Activated T-cell treated with anti-CD3 and anti-CD28 coated beads, Interleukin-2, amount 50 U/mL, for 4 hours (primary cell): ENCODE results near the gene SBF2. TPM values are rescaled to one million over a fixed set of nuclear protein-coding genes. Genes with fewer than 3 reads are reported as not detected.

Experiments
- ATAC-seq, 2 donors: fragments of 200-7000 bp; cut with Tn5 transposase; one replicate each; pipeline ENCODE4 v1.10.0; 2021
- DNase-seq: peaks from one replicate; pipeline ENCODE4 v3.0.0-alpha.2; 2020
- H3K27me3 Mint-ChIP-seq: one replicate; pipeline ENCODE4 v1.8.0; 2021; ENCODE audit warnings: low read depth, mixed read lengths
- H3K36me3 Mint-ChIP-seq: one replicate; pipeline ENCODE4 v1.8.0; 2022; ENCODE audit warnings: mixed read lengths; ENCODE audit not compliant: insufficient read depth
- H3K4me1 Mint-ChIP-seq: one replicate; pipeline ENCODE4 v1.8.0; 2021; ENCODE audit warnings: low read depth, mixed read lengths
- H3K4me3 Mint-ChIP-seq: one replicate; pipeline ENCODE4 v1.8.0; 2021; ENCODE audit warnings: mild to moderate bottlenecking, moderate library complexity, mixed read lengths
- H3K9me3 Mint-ChIP-seq: one replicate; pipeline ENCODE4 v1.8.0; 2021; ENCODE audit warnings: mixed read lengths
- total RNA-seq, 3 donors: library from RNA; stranded (reverse); gene quantifications; one replicate each; pipeline ENCODE4 v1.2.1, GENCODE V29; 2021

The SBF2 gene
- total RNA-seq, 3 donors from 2014 or later: 3.0 to 6.9 (median 3.5) TPM

- ATAC-seq: no peak
- Mint-ChIP-seq H3K4me3 (no peak overlapping the region), H3K9me3 (no peaks in the 10 kb centered on the region), H3K27me3 (no peaks in the 10 kb centered on the region), H3K4me1 (no peaks in the 10 kb centered on the region), H3K36me3 (peaks cover 5% of the 10 kb centered on the region)
- no peak for DNase-seq
Observed at GRCh38 chr11:9796266-9796665, 497.8 kb downstream of the SBF2 start.

GRCh38 chr11:9790703-9791102, 503.3 kb downstream of the SBF2 start:
- no peak for DNase-seq
- no peaks in the 10 kb centered on the region for H3K9me3 Mint-ChIP-seq
- H3K4me3 Mint-ChIP-seq: no peak overlapping the region
- peaks cover 19% of the 10 kb centered on the region for H3K36me3 Mint-ChIP-seq
- no peak for ATAC-seq
- H3K4me1 Mint-ChIP-seq: peaks cover 3% of the 10 kb centered on the region
- no peaks in the 10 kb centered on the region for H3K27me3 Mint-ChIP-seq

GRCh38 chr11:9789910-9790309, 504.1 kb downstream of the SBF2 start:
- peaks cover 3% of the 10 kb centered on the region for H3K4me1 Mint-ChIP-seq
- DNase-seq (no peak), ATAC-seq (no peak)
- H3K36me3 Mint-ChIP-seq: peaks cover 19% of the 10 kb centered on the region
- H3K27me3 Mint-ChIP-seq: no peaks in the 10 kb centered on the region
- H3K4me3 Mint-ChIP-seq: no peak overlapping the region
- H3K9me3 Mint-ChIP-seq: no peaks in the 10 kb centered on the region

- Mint-ChIP-seq H3K4me1 (peaks cover 3% of the 10 kb centered on the region), H3K36me3 (peaks cover 18% of the 10 kb centered on the region), H3K27me3 (no peaks in the 10 kb centered on the region), H3K4me3 (no peak overlapping the region), H3K9me3 (no peaks in the 10 kb centered on the region)
- DNase-seq (no peak), ATAC-seq (no peak)
Observed at GRCh38 chr11:9787981-9788521, 506.0 kb downstream of the SBF2 start.

- Mint-ChIP-seq H3K36me3 (peaks cover 18% of the 10 kb centered on the region), H3K4me1 (peaks cover 3% of the 10 kb centered on the region), H3K4me3 (no peak overlapping the region), H3K9me3 (no peaks in the 10 kb centered on the region), H3K27me3 (no peaks in the 10 kb centered on the region)
- ATAC-seq (no peak), DNase-seq (no peak)
Observed at GRCh38 chr11:9787260-9787659, 506.8 kb downstream of the SBF2 start.

GRCh38 chr11:9784602-9785315, 509.3 kb downstream of the SBF2 start:
- Mint-ChIP-seq H3K9me3 (no peaks in the 10 kb centered on the region), H3K36me3 (peaks cover 26% of the 10 kb centered on the region), H3K4me3 (no peak overlapping the region), H3K27me3 (no peaks in the 10 kb centered on the region), H3K4me1 (peaks cover 3% of the 10 kb centered on the region)
- no peak for ATAC-seq
- DNase-seq: no peak

GRCh38 chr11:9783986-9784385, 510.0 kb downstream of the SBF2 start:
- H3K4me3 Mint-ChIP-seq: no peak overlapping the region
- H3K9me3 Mint-ChIP-seq: no peaks in the 10 kb centered on the region
- ATAC-seq: no peak
- H3K27me3 Mint-ChIP-seq: no peaks in the 10 kb centered on the region
- no peak for DNase-seq
- H3K36me3 Mint-ChIP-seq: peaks cover 27% of the 10 kb centered on the region
- H3K4me1 Mint-ChIP-seq: peaks cover 3% of the 10 kb centered on the region

GRCh38 chr11:9780929-9781328, 513.1 kb downstream of the SBF2 start:
- Mint-ChIP-seq H3K4me3 (no peak overlapping the region), H3K36me3 (peaks cover 21% of the 10 kb centered on the region), H3K9me3 (no peaks in the 10 kb centered on the region), H3K4me1 (no peaks in the 10 kb centered on the region), H3K27me3 (no peaks in the 10 kb centered on the region)
- no peak for DNase-seq
- no peak for ATAC-seq

- H3K36me3 Mint-ChIP-seq: peaks cover 19% of the 10 kb centered on the region
- no peak overlapping the region for H3K4me3 Mint-ChIP-seq
- no peak for ATAC-seq
- no peaks in the 10 kb centered on the region for H3K9me3 Mint-ChIP-seq
- DNase-seq: no peak
- no peaks in the 10 kb centered on the region for H3K4me1 Mint-ChIP-seq
- H3K27me3 Mint-ChIP-seq: no peaks in the 10 kb centered on the region
Observed at GRCh38 chr11:9777525-9777924, 516.5 kb downstream of the SBF2 start.

- Mint-ChIP-seq H3K4me1 (no peaks in the 10 kb centered on the region), H3K27me3 (no peaks in the 10 kb centered on the region), H3K36me3 (peaks cover 18% of the 10 kb centered on the region), H3K4me3 (no peak overlapping the region), H3K9me3 (no peaks in the 10 kb centered on the region)
- ATAC-seq (no peak), DNase-seq (no peak)
Observed at GRCh38 chr11:9777066-9777465, 517.0 kb downstream of the SBF2 start.

GRCh38 chr11:9776203-9776602, 517.8 kb downstream of the SBF2 start:
- H3K9me3 Mint-ChIP-seq: no peaks in the 10 kb centered on the region
- no peaks in the 10 kb centered on the region for H3K4me1 Mint-ChIP-seq
- no peak overlapping the region for H3K4me3 Mint-ChIP-seq
- no peaks in the 10 kb centered on the region for H3K27me3 Mint-ChIP-seq
- peaks cover 16% of the 10 kb centered on the region for H3K36me3 Mint-ChIP-seq
- DNase-seq (no peak), ATAC-seq (no peak)

- no peaks in the 10 kb centered on the region for H3K27me3 Mint-ChIP-seq
- H3K4me3 Mint-ChIP-seq: no peak overlapping the region
- ATAC-seq: no peak
- H3K36me3 Mint-ChIP-seq: peaks cover 12% of the 10 kb centered on the region
- H3K9me3 Mint-ChIP-seq: no peaks in the 10 kb centered on the region
- no peak for DNase-seq
- H3K4me1 Mint-ChIP-seq: no peaks in the 10 kb centered on the region
Observed at GRCh38 chr11:9775398-9775779, 518.6 kb downstream of the SBF2 start.

- H3K4me1 Mint-ChIP-seq: no peaks in the 10 kb centered on the region
- H3K27me3 Mint-ChIP-seq: no peaks in the 10 kb centered on the region
- no peak for DNase-seq
- H3K9me3 Mint-ChIP-seq: no peaks in the 10 kb centered on the region
- no peak overlapping the region for H3K4me3 Mint-ChIP-seq
- ATAC-seq: no peak
- H3K36me3 Mint-ChIP-seq: peaks cover 9% of the 10 kb centered on the region
Observed at GRCh38 chr11:9774591-9775397, 519.2 kb downstream of the SBF2 start.

GRCh38 chr11:9774109-9774508, 519.9 kb downstream of the SBF2 start:
- Mint-ChIP-seq H3K4me3 (no peak overlapping the region), H3K9me3 (no peaks in the 10 kb centered on the region), H3K36me3 (peaks cover 5% of the 10 kb centered on the region), H3K27me3 (no peaks in the 10 kb centered on the region), H3K4me1 (no peaks in the 10 kb centered on the region)
- ATAC-seq (no peak), DNase-seq (no peak)

- H3K36me3 Mint-ChIP-seq: peaks cover 5% of the 10 kb centered on the region
- ATAC-seq (no peak), DNase-seq (no peak)
- H3K4me3 Mint-ChIP-seq: no peak overlapping the region
- H3K9me3 Mint-ChIP-seq: no peaks in the 10 kb centered on the region
- H3K27me3 Mint-ChIP-seq: no peaks in the 10 kb centered on the region
- no peaks in the 10 kb centered on the region for H3K4me1 Mint-ChIP-seq
Observed at GRCh38 chr11:9773524-9773923, 520.5 kb downstream of the SBF2 start.
